Mesothelial cell of epicardium (in vitro differentiated cells): ENCODE results near the gene GGN. TPM values are rescaled to one million over a fixed set of nuclear protein-coding genes. Genes with fewer than 3 reads are reported as not detected.

Source experiments
- DNase-seq, 2 experiments: peaks; one replicate each; pipeline ENCODE4 v3.0.0; 2021; ENCODE audit warnings: low spot score in 2 of 2; ENCODE audit not compliant: unreplicated experiment in 2 of 2
- H3K27ac Mint-ChIP-seq: 2 replicates; pipeline ENCODE4 v1.8.0; 2021; ENCODE audit warnings: mixed read lengths
- H3K27me3 Mint-ChIP-seq: 2 replicates; pipeline ENCODE4 v1.8.0; 2021; ENCODE audit warnings: low read depth, mixed read lengths
- H3K36me3 Mint-ChIP-seq: 2 replicates; pipeline ENCODE4 v1.8.0; 2021; ENCODE audit warnings: mixed read lengths
- H3K4me1 Mint-ChIP-seq: 2 replicates; pipeline ENCODE4 v1.8.0; 2021; ENCODE audit warnings: mixed read lengths
- H3K4me3 Mint-ChIP-seq: 2 replicates; pipeline ENCODE4 v1.8.0; 2021; ENCODE audit warnings: mild to moderate bottlenecking, moderate library complexity, mixed read lengths
- H3K9me3 Mint-ChIP-seq: 2 replicates; pipeline ENCODE4 v1.8.0; 2021; ENCODE audit warnings: mixed read lengths
- CTCF ChIP-seq: fragments of 200-600 bp; sonication (generic); IDR thresholded peaks from one replicate; pipeline ENCODE4 v1.5.0; 2021; ENCODE audit warnings: antibody characterized with exemption; ENCODE audit not compliant: unreplicated experiment
- total RNA-seq: library from RNA; stranded (reverse); gene quantifications from 3 replicates; pipeline ENCODE4 v1.2.1, GENCODE V29; 2021

GGN gene
- total RNA-seq, 1 donor from 2014 or later = 1.3 TPM

DNA sequence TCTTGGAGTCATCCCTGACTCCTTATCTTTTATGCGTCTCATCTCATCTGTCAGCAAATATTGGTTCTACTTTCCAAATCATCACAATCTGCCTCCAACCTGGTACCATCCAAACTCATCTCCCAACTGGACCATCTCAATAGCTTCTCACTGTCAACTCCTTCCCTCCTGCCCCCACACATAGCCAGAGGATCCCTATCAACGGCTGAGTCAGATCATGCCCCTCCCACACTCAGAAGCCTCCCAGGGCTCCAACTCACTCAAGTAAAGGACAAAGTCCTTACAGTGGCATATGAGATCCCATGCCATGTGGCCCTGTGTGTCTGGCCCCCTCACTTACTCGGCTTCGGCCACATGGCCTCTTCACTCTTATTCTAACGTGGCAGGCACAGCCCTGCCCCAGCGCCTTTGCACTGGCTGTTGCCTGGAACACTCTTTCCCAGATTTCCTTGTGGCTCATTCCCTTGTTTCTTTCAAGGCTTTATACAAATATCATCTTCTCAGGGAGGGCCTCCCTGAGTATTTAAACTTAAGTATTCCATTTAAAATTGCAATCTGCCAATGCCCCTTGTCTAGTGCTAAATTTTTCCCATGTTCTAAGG, 5.0 kb upstream of the GGN start:
- no peak for DNase-seq
- Mint-ChIP-seq H3K27me3 (peaks cover 18% of the 10 kb centered on the region), H3K4me1 (peaks cover 12% of the 10 kb centered on the region), H3K4me3 (no peak overlapping the region), H3K36me3 (peaks cover 25% of the 10 kb centered on the region), H3K27ac (no peak overlapping the region), H3K9me3 (peaks cover 14% of the 10 kb centered on the region)
- no peak for TF ChIP-seq CTCF

- no peak for DNase-seq
- H3K4me1 Mint-ChIP-seq = peaks cover 16% of the 10 kb centered on the region
- no peak overlapping the region for H3K27ac Mint-ChIP-seq
- peaks cover 27% of the 10 kb centered on the region for H3K36me3 Mint-ChIP-seq
- H3K27me3 Mint-ChIP-seq = peaks cover 24% of the 10 kb centered on the region
- no peak overlapping the region for H3K4me3 Mint-ChIP-seq
- H3K9me3 Mint-ChIP-seq = peaks cover 14% of the 10 kb centered on the region
- no peak for TF ChIP-seq CTCF
Observed at GRCh38 chr19:38391911-38392464, 4.2 kb upstream of the GGN start.

- no peak overlapping the region for H3K27ac Mint-ChIP-seq
- H3K4me1 Mint-ChIP-seq = peaks cover 16% of the 10 kb centered on the region
- peak overlapping the region; percentile 36 for H3K4me3 Mint-ChIP-seq
- H3K9me3 Mint-ChIP-seq = peaks cover 8% of the 10 kb centered on the region
- TF ChIP-seq CTCF = no peak
- no peak for DNase-seq
- peaks cover 20% of the 10 kb centered on the region for H3K36me3 Mint-ChIP-seq
- H3K27me3 Mint-ChIP-seq = peaks cover 24% of the 10 kb centered on the region
Observed at GRCh38 chr19:38389957-38390924, 2.4 kb upstream of the GGN start.

DNA sequence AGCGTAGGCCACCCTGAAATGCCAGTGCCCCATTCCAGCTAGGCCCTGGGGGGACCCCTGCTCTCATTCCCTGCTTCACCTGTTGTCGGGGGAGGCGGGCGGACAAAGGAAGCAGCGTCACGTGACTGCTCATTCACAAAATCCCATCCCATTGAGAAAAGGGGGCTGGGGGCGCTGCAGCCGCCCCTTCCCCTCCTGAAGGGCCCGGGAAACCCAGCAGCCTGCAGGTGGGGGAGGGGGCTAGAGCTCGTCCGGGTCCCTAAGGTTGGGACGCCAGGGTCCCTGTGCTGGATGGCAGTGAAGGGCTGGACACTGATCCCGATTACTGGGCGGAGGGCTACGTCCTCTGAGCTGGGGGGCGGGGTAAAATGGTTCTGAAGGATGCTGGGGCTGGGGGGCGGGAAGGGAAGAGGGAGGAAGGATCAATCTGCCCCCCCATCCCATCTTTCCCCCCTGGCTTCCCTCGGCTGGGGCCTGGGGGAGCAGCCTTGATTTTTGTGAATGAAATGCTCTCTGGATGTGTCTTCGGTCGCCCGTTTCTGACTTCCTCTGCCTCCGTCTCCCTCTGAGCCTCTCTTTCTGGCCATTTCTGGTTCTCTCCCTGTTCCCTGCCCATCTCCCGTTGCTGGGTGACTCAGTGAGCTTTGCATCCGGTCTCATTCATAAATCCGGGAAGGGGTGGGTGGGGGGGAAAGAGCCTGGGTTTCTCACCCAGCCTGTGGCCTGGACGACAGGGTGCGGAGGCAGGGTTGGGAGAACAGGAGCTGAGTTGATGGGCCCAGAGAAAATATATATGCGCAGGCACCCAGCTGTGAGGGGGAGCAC, 1.5 kb upstream of the GGN start:
- TF ChIP-seq CTCF = no peak
- Mint-ChIP-seq H3K36me3 (peaks cover 17% of the 10 kb centered on the region), H3K4me3 (peak overlapping the region; percentile 71), H3K27me3 (peaks cover 25% of the 10 kb centered on the region), H3K27ac (peak overlapping the region; percentile 25), H3K4me1 (peaks cover 16% of the 10 kb centered on the region), H3K9me3 (peaks cover 4% of the 10 kb centered on the region)
- DNase-seq = no peak

GRCh38 chr19:38388349-38389100, 691 bp upstream of the GGN start, which contains the start of gene SPRED3:
Gene SPRED3 (plus strand): TSS chr19:38388697. CDS start chr19:38390303, 1,606 bp downstream.
- peaks cover 14% of the 10 kb centered on the region for H3K4me1 Mint-ChIP-seq

More at GRCh38 chr19:38388349-38389100, 691 bp upstream of the GGN start, which contains the start of gene SPRED3:
- Mint-ChIP-seq H3K27ac (peak within 1 kb of the TSS; percentile 91), H3K36me3 (peaks cover 11% of the 10 kb centered on the region), H3K27me3 (peaks cover 20% of the 10 kb centered on the region), H3K4me3 (peak within 1 kb of the TSS; percentile 93), H3K9me3 (no peaks in the 10 kb centered on the region)
- peak in 1 of 2 experiments; percentile 59 for DNase-seq
- no peak for TF ChIP-seq CTCF
